ENCODE results near the gene COPG1. TPM values are rescaled to one million over a fixed set of nuclear protein-coding genes. Genes with fewer than 3 reads are reported as not detected.

COPG1 gene
- total RNA-seq, 1 experiment from 2014 or later, result 225 TPM

DNA sequence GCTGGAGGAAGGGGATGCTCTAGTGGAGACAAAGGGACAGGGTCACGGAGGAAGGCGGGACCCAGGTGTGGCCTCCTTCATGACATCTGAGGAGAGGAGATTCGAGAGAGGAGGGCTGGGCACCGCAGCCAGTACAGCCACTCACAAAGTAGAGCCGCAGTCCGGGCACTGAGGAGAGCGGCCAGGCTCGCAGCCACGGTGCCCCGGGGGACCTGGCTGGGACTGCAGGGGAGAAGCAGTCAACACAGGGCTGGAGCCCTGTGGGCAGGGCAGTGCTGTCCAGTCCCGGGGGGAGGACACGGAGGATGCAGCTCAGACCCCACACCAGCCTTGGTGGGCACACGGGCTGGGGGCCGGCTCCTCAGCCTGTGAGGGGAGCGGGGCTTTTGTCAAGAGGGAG, 69.5 kb downstream of the COPG1 start:
- ChIA-PET CTCF (interaction anchor here (0.6 kb wide), 3 partner anchors 39 to 348 kb away, joined by 3 to 4 read pairs (median 3); no protein-coding TSS in a partner anchor), POLR2A (interaction anchor here (0.6 kb wide), 1 partner anchor 10 kb away, joined by 4 read pairs; no protein-coding TSS in a partner anchor)
- Mint-ChIP-seq H3K36me3 (ENCODE audit: insufficient read depth, unreplicated experiment) (peaks cover 11% of the 10 kb centered on the region), H3K27ac (ENCODE audit: low read depth, unreplicated experiment) (no peak overlapping the region), H3K4me1 (ENCODE audit: insufficient read depth, unreplicated experiment) (peaks cover 2% of the 10 kb centered on the region), H3K27me3 (ENCODE audit: insufficient read depth, unreplicated experiment) (no peaks in the 10 kb centered on the region), H3K4me3 (ENCODE audit: unreplicated experiment) (no peak overlapping the region), H3K9me3 (ENCODE audit: unreplicated experiment) (no peaks in the 10 kb centered on the region)
- no peak for TF ChIP-seq CTCF (IDR thresholded peaks at IDR 0.05; ENCODE audit: unreplicated experiment)
- no peak for DNase-seq (ENCODE audit: unreplicated experiment)
- intact Hi-C loops (cut with micrococcal nuclease), result loop anchor here (5.0 kb wide), 1 partner anchor 118 kb away; the partner anchor contains the start of gene MBD4
- BruUV-seq (replicated peaks), result no TSS peak

GRCh38 chr3:129320261-129320660, 70.9 kb downstream of the COPG1 start:
- no peaks in the 10 kb centered on the region for H3K4me1 Mint-ChIP-seq (ENCODE audit: insufficient read depth, unreplicated experiment)
- no peak for DNase-seq (ENCODE audit: unreplicated experiment)
- ChIA-PET POLR2A (no interaction called here), CTCF (interaction anchor here (0.6 kb wide), 2 partner anchors 9 to 90 kb away, joined by 3 read pairs; no protein-coding TSS in a partner anchor)
- H3K4me3 Mint-ChIP-seq (ENCODE audit: unreplicated experiment), result no peak overlapping the region
- no TSS peak for BruUV-seq (replicated peaks)
- H3K36me3 Mint-ChIP-seq (ENCODE audit: insufficient read depth, unreplicated experiment), result peaks cover 5% of the 10 kb centered on the region
- intact Hi-C loops (cut with micrococcal nuclease), result no loop called here
- no peak overlapping the region for H3K27ac Mint-ChIP-seq (ENCODE audit: low read depth, unreplicated experiment)
- H3K9me3 Mint-ChIP-seq (ENCODE audit: unreplicated experiment), result no peaks in the 10 kb centered on the region
- TF ChIP-seq CTCF (IDR thresholded peaks at IDR 0.05; ENCODE audit: unreplicated experiment), result no peak
- H3K27me3 Mint-ChIP-seq (ENCODE audit: insufficient read depth, unreplicated experiment), result no peaks in the 10 kb centered on the region

- ChIA-PET CTCF (interaction anchor here (0.6 kb wide), 1 partner anchor 90 kb away, joined by 3 read pairs; no protein-coding TSS in a partner anchor), POLR2A (interaction anchor here (0.8 kb wide), 1 partner anchor 49 kb away, joined by 4 read pairs; no protein-coding TSS in a partner anchor)
- Mint-ChIP-seq H3K27ac (ENCODE audit: low read depth, unreplicated experiment) (no peak overlapping the region), H3K27me3 (ENCODE audit: insufficient read depth, unreplicated experiment) (no peaks in the 10 kb centered on the region), H3K9me3 (ENCODE audit: unreplicated experiment) (no peaks in the 10 kb centered on the region), H3K36me3 (ENCODE audit: insufficient read depth, unreplicated experiment) (peaks cover 5% of the 10 kb centered on the region), H3K4me3 (ENCODE audit: unreplicated experiment) (no peak overlapping the region), H3K4me1 (ENCODE audit: insufficient read depth, unreplicated experiment) (no peaks in the 10 kb centered on the region)
- intact Hi-C loops (cut with micrococcal nuclease), result no loop called here
- no peak for TF ChIP-seq CTCF (IDR thresholded peaks at IDR 0.05; ENCODE audit: unreplicated experiment)
- no peak for DNase-seq (ENCODE audit: unreplicated experiment)
- no TSS peak for BruUV-seq (replicated peaks)
Measured at GRCh38 chr3:129320825-129321487, 71.5 kb downstream of the COPG1 start.

DNA sequence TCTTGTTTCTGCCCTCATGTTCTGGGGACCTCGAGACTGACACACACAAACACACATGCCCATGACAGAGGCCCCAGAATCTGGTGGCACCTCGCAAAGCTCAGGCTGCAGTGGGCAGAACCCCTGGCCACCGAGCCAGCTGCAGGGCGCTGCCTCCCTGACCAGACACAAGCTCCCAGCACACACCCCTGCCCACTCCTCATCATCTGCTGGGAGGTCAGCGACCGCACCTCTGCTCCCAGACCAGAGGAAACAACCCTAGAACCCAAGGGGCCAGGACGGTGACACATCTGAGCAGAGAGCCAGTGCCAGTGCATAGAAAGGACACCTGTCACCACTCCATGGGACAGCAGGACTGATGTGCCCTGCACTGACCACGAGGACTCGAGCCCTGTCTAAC, 72.5 kb downstream of the COPG1 start:
- Mint-ChIP-seq H3K9me3 (ENCODE audit: unreplicated experiment) (no peaks in the 10 kb centered on the region), H3K27ac (ENCODE audit: low read depth, unreplicated experiment) (no peak overlapping the region), H3K4me3 (ENCODE audit: unreplicated experiment) (no peak overlapping the region), H3K4me1 (ENCODE audit: insufficient read depth, unreplicated experiment) (no peaks in the 10 kb centered on the region), H3K27me3 (ENCODE audit: insufficient read depth, unreplicated experiment) (no peaks in the 10 kb centered on the region), H3K36me3 (ENCODE audit: insufficient read depth, unreplicated experiment) (peaks cover 5% of the 10 kb centered on the region)
- no TSS peak for BruUV-seq (replicated peaks)
- intact Hi-C loops (cut with micrococcal nuclease), result no loop called here
- no peak for DNase-seq (ENCODE audit: unreplicated experiment)
- ChIA-PET CTCF (no interaction called here), POLR2A (no interaction called here)
- TF ChIP-seq CTCF (IDR thresholded peaks at IDR 0.05; ENCODE audit: unreplicated experiment), result no peak

All from MCF 10A (cell line).